NCI-H345 treated with DMSO at 0.1 percent for 48 hours (cell line): ENCODE data around the gene ADGRB3.
"Not testable (repeated sequence)": the region's sequence is repeated elsewhere in the genome, so short reads cannot be mapped to it uniquely, and the experiment has no call there.

ENCODE experiments used
- DNase-seq: peaks from one replicate; lab custom pipeline; 2025; ENCODE audit not compliant: unreplicated experiment; lab: John Stamatoyannopoulos, UW

The ADGRB3 gene

DNA sequence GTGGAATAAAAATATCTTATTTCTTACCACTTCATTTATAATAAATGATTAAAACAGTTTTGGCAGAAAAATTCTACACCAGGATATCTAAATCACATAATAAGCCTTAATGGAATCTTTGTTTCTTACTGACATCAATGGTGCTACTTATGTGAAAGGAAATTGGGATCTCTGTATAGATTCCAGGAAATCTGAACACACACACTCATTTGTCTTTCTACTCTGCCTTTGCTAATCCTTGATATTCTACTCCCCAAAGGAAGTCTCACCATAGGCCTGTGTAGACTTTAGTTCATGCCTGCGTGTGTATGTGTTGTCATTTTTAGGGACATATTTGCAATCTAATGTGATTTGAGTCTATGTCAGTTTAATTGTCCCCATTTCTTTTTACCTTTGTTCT, 7.9 kb downstream of the ADGRB3 start:
- DNase-seq: no peak

DNA sequence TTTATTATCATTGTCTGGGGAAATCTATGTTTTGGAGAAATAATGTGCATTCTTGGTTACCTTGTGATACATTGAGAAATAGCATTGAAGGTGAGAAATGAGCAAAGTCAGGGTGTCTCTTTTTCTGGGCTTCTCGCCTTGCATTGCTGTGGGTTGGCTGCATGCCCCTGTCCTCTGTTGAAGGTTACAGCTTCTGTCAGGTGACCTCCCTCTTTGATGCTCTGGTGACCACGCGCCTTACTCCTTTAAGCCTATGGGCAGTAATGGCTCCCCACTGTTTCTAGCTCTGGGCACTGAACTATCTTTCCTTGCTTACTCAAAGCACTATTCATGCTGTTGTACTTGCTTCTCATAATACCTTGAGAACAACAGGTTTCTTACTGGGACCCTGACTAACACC, 14.6 kb downstream of the ADGRB3 start:
- no peak for DNase-seq

DNA sequence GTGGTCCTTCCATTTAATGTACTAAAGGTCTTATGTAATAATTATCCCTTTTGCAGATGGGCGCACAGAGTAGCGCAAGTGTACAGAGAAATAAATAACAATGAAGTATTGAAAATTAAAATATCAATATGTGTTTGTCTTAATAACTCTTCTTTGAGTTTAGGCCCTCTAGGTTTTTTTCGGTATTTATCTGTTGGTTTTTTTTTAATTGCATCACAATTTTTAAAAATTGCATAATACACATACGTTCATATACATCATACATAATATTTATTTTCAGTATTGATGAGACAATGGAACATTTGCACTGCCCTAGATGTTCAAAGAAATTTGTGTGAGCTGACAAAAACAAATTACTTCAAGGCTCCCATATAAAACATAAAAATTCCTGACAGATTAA, 15.1 kb downstream of the ADGRB3 start:
- DNase-seq: no peak

DNA sequence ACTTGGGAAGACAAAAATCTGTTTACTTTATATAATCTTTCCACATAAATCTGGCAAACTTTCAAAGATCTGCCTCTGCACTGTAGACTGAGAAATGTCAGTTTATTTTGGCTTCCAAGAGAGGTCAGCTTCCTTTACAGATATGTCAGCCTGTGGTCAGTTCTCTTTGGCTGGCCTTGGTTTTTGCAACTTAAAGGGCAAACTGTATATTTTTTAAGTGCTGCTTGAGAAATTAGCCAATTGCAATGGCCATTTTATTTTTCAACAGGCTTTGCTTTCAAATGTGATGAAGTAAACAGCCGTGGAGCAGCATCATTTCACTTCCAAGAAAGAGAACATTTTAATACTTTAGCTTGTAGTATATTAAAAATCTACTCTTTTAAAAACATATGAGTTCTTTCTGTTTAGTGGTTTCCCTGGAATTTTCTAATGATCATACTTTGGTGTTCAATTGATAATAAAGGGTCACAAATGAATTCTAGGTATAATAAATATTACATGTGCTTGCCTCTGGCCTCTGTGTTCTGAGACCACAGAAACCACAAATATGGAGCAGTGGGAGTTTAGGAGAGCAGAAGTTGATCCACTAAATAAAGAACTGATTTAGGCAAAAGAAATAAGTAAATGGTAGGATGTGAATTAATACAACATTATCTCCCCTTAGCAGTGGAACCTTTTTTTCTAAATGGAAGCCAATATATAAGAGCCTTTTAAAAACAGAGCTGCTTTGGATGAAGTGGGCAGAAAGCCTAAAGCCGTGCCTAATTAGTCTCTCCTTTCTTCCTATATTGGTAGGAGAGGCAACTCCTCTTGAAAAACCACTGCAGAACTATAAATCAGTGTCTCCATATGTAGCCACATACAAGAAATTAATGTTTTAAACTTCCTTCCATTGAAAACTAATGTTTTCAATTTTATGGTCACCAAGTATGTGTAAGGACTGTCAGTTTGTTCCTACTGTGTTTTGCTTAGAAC, 16.2 kb downstream of the ADGRB3 start:
- DNase-seq: no peak

DNA sequence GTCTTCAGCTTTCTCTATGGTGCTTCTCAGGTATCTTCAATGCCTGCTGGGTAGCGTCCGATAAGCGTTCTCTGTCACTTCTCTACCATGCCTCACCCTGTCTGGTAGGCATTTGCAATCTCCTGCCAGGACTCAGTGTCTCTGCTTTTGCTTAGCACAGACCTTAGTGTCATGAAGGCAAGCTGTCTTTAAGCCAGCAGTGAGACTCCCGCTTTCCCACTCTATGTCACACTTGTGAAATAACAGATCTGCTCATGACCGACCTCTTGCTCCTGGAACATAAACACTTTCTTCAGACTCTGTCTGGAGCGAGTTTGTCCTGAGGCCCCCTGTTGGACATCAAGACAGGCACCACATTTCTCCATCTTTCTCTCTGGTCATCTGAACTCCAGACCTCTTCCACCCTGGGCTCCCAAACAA, 17.0 kb downstream of the ADGRB3 start:
- DNase-seq: no peak

DNA sequence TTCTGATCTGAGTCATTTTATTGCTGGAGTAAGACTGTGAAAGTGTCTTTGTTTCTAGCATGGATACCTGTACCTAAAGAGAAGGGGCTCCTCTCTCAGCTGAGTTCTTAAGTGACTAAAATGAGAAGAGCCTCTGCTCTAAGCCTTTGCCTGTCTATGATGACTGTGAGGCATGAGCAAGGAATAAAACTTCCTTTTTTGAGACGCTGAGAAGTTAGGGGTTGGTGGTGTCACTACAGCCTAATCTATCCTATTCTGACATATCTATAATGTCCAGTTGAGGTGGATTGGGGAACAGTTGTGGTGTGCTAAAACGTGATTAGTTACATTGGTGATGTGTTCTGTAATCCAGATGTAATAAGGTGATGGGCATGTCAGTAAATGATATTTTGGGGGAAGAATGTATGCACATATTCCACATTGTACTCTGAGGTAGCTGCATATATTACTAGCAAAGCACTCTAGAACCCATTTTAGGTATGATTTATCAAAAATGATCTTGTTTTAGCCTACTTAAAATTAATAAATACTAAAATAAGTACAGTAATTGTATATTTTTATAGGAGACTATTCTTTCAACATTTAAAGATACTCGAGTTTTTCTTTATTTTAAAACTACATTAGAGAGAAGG, 18.1 kb downstream of the ADGRB3 start:
- no peak for DNase-seq

DNA sequence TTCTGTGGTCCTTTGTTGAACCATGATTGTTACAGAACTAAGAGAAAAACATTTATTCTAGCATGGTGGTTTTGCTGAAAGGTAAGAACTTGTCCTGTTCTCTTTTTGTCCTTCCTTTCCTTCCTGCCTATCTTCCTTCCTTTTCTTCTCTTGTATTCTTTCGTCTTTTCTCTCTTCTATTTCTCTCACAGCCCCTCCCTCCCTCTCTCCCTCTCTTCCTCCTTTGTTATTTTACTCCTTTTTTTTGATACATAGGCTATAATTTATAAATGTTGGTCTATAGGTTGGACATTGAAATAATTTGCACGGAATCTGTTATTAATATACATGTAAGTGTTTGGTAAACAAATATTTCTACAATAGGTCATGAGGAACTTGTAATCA, 18.6 kb downstream of the ADGRB3 start:
- DNase-seq: no peak

DNA sequence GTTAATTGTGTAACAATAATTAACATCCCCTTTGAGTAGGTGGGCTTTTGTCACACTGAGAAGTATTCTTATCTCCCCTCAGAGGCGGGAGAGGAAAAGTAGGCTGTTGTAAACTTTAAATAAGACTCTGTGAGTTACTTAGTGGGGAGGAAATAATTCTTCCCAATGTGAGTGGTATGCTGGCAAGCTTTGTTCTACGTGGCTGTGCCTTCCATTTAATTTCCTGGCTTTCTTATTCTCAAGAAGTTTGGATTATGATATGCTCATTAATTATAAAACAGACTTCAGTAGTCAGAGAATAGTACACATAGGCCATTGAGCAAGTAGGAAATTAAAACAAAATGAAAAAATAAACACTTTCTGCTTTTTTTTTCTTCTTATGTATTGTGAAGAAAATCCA, 19.1 kb downstream of the ADGRB3 start:
- DNase-seq: no peak

DNA sequence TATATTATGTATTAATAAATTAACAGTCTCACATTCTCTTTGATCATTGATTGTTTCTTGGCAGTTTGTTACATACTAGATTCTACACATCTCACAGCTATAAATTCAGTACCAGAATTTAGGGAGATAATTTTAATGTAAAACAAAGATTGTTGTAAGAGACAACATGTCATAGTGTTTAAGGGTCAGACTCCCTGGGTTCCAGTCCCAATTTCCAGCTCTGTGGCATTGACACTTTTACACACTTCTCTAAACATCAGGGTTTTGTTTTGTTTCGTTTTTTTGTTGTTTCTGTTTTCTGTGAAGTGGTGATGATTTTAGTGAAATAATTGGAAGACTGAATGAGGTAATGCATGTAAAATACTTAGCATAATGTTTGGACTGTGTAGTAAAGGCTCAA, 19.9 kb downstream of the ADGRB3 start:
- DNase-seq: no peak

DNA sequence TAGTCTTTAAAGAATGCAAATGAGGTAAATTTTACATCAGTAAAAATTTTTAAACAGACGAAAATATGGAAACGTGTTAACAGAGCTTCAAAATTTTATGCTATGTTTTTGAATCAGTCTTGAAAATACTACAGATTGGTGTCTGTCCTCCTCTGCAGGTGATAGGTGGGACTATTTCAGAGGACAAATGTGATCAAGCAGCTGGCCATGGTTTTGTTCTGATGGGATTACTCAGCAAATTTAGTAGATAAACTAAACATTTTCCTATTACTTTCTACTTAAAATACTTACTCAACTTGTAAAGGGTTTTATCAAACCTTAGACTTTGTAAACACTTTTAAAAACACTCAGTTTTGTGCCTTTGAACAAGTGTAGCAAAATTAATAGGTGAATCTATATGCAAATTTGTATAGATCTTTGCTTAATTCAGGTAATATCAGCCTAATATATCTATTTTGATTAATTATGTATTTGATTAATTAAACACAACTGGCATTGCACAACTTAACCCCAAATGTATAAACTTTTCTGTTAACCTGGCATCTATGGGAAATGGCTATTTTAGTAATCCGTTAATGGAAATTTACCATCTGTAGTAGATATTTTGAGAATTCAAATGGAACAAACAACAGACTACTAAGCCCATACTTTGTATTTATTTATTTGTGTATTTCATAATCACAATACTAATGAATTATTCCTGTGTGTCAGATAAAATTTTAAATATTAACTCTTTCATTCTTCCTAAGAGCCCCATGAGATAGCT, 22.5 kb downstream of the ADGRB3 start:
- no peak for DNase-seq

DNA sequence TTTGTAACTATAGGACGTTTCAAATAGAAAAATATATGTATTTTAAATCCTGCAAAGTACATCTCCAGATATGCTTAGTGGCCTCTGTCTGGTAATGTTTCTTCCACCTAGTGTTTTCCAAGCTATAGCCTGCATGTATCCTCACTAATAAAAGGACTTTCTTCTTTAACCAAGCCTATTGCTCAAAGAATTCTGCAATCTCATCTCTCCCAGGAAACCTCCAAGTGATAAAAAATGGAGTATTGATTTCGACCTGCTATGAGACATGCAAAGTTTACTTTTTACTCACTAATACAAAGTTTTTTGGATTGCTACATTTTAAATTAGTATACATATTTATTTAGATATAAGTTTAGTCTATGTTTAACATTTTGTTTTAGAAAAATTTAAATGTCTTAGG, 23.3 kb downstream of the ADGRB3 start:
- DNase-seq: no peak

DNA sequence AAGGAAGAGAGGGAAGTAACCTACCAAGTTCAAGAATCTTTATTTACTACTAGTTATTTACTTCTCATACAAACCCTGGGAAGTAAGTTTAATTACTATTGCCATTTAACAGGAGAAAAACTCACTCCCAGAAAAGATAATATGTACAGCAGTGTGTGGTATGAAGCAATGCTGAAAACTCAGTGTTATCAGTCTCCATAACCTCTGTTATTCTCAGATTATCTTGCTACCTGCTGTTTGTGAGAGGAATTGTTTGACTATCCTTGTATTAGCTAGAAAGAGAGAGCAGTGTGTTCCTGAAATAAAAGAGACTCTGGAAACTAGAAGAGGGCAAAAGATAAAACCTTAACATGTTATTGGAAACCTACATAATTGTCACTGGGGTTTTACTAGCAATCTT, 38.2 kb downstream of the ADGRB3 start:
- no peak for DNase-seq

DNA sequence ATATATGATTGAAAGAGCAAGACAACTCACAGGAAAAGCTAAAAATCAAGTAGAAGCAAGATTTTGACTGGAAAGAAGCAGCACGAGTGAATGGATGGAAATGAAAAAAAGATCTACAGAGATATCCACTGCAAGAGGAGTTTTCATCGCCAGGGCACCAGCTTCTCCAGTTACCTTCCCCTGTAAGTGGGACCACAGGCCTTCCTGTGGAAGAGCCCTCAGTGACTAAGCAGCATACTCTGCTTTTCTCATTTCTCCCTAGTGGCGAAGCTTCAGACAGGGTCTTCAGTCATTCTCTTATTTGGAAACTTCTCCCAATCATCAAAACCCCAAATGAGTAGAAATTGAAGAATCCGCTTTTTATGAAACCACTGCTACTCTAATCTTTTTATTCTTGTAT, 40.5 kb downstream of the ADGRB3 start:
- DNase-seq: no peak

DNA sequence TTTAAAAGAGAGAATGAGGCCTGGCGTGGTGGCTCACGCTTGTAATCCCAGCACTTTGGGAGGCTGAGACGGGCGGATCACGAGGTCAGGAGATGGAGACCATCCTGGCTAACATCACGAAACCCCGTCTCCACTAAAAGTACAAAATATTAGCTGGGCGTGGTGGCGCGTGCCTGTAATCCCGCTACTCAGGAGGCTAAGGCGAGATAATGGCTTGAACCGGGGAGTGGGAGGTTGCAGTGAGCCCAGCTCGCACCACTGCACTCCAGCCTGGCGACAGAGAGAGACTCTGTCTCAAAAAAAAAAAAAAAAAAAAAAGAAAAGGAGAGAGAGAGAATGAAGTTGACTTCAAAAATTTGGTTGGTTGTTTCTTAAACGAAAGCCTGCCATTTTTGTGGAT, 41.0 kb downstream of the ADGRB3 start:
- not testable (repeated sequence) for DNase-seq

DNA sequence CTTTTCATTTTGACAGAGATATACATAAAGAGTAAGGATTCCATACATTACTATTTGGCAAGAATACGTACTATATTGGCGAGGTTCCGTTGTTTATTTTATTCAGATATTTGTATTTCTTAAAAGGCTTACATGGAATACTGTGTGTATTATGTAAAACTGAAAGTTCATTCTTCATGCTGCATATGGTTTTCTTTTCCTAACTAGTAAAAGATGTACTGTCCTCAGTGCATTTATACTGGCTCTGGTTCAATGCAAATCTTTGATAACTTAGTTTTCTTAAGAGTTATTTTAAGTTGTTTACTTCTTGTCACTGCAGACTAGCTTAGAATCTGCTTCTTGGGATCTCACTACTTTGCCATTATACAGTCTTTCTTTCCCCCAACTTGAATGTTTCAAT, 42.0 kb downstream of the ADGRB3 start:
- no peak for DNase-seq

DNA sequence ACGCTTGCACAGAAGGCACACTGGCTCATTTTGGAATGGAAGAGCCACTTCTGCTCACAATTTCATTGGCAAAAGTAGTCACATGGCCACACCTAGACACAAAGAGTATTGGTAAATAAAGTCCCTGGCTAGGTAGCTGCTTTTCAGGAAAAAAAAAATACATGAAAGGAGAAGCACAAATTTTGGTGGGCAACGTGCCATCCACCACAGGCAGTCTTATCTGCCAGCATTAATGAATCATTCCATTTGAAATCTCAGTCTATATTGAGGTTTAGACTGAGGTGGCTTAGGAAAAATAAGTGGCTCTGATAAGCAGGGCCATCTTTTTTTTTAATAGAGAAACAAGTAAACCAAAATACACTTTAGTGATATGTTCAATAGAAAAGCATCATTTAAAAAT, 44.3 kb downstream of the ADGRB3 start:
- DNase-seq: no peak

DNA sequence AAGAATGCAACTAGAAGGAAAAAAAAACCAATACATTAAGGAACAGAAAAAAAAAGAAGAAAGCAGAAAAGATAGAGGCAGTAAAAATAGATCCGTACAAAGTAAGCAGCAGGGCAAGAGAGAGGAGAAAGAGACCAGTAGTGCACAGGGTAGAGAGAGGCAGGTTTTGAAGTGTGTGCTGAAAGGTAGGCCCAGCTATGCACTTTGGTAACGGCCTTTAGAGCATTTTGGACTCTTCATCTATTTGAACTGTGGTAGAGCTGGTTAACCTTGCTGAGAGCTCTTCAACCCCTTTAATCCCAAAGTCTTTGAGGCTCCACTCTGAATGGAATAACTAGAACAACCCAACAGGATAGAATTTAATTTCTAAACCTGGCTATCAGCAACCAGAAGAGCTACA, 45.2 kb downstream of the ADGRB3 start:
- no peak for DNase-seq

DNA sequence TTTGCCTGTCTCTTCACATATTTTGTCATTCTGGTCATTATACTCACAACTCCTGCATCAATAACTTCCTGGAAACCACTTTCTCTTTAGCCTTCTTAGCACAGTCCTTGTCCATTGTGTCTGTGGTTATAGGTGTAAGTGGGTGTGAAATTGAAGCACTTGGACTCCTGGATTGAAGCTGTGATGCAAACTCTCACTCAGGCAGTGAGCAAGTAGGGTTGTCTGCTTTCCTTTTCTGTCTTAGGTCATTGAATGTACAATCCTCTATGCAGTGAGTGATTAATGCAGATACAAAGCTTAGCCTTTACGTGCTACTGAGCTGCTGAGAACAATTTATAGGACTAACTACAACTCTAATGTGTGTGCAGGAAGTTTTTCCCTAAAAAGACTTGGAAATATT, 54.8 kb downstream of the ADGRB3 start:
- DNase-seq: peak; percentile 40

DNA sequence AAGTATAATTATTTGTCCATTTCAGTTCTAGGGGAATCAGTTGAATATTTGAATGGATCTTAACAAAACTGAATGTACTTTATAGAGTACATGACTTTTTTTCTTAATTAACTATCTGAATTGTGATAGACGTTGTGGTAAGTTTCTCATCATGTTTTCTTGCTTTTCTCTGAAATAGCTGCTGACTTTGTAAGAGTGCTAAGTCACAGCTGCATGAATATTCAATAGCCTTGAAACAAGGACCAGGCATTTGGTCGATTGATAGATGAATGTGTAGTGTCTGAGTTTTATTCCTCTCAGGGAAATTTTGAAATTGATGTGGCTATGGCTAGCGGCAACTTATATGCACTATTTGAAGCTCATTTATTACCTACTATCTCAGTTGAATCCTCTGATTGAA, 56.0 kb downstream of the ADGRB3 start:
- no peak for DNase-seq

DNA sequence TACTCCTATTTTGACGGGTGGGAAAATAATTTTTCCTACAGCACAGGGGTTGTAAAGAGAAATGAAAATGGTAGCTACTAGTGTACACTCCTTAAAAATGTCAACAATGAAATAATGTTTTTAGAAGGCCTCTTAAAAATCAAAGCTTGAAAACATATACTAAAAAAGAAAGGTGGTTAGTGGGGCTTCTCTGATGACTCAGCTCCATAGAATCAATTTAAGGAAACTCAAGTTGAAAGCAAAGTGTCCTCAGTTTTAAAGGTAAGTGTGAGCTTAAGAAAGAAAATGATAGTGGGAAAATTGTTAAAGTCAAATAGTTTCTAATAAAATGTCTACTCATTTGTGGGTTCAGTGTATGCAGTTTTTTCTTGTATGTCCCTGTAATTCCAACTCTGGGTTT, 58.2 kb downstream of the ADGRB3 start:
- no peak for DNase-seq

DNA sequence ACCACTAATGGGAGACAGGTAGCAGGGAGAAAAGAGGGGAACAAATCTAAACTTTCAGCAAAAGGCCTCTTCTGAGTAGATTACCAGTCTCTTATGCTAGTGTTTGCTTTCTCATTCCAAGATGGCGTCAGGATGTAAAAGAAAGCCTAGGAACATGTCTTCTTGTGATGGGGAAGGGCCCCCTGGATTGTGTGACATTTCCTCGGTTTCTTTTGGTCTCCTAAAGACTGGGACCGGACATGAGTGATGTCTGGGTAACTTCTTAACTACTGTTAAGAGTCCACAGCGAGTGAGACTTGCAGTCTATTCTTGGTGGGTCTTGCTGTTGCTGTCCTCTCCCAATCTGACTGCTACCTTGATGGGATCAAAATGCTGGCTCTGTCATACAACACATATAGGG, 60.3 kb downstream of the ADGRB3 start:
- DNase-seq: no peak

DNA sequence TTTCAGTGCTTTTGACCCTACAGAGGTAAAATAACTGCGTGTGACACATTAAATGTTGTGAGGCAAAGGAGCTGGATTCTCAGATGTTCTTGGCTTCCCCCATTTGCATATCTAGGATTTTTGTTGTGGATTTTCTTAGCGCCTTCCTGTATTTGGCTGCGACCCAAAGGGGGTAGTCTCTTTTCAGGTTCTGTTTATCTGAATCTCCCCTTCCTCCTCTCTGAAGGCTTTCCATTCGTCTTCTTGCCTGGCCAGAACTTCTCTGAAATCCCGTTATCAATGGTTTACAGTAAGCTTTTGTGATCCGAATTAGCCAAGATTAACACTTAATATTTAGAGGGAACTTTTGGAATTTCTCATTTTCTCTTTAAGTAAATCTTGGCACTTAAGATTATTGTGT, 60.8 kb downstream of the ADGRB3 start:
- no peak for DNase-seq
